Left kidney (tissue), 2 donors: ENCODE measurements around the gene SRR. TPM values are rescaled to one million over a fixed set of nuclear protein-coding genes. Genes with fewer than 3 reads are reported as not detected.

Experiments
- DNase-seq: peaks from one replicate; pipeline ENCODE4 v3.0.0-alpha.2; 2013
- polyA plus RNA-seq: library from polyadenylated mRNA; unstranded; fragments of 120-200 nt; gene quantifications from one replicate; pipeline ENCODE4 v1.2.1, GENCODE V29; 2013; ENCODE audit not compliant: insufficient read length

The SRR gene
- polyA plus RNA-seq, 1 donor: 24.0 TPM

- DNase-seq: no peak
Measured at GRCh38 chr17:2337544-2338314, 34.0 kb downstream of the SRR start.

DNA sequence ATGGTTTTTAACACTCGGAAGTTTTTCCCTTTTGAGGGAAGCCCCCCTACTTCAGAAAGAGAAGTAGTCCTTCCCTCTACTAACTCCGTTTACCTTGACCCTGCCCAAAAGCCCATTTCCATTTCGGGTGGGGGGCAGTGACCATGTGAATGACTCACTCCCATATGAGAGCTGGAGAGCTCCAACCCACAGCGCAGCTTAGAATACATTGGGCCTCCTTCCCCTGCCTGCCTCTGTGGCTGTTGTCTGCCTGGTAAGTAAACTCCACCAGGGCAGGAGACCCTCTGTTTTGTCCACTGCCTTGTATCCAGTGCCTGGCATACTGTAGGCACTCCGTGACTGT, 34.5 kb downstream of the SRR start:
- DNase-seq: no peak

- no peak for DNase-seq
Measured at GRCh38 chr17:2343421-2343820, 39.7 kb downstream of the SRR start.

GRCh38 chr17:2344528-2344927, 40.8 kb downstream of the SRR start:
- no peak for DNase-seq

GRCh38 chr17:2346475-2346874, 42.7 kb downstream of the SRR start:
- DNase-seq: no peak

DNA sequence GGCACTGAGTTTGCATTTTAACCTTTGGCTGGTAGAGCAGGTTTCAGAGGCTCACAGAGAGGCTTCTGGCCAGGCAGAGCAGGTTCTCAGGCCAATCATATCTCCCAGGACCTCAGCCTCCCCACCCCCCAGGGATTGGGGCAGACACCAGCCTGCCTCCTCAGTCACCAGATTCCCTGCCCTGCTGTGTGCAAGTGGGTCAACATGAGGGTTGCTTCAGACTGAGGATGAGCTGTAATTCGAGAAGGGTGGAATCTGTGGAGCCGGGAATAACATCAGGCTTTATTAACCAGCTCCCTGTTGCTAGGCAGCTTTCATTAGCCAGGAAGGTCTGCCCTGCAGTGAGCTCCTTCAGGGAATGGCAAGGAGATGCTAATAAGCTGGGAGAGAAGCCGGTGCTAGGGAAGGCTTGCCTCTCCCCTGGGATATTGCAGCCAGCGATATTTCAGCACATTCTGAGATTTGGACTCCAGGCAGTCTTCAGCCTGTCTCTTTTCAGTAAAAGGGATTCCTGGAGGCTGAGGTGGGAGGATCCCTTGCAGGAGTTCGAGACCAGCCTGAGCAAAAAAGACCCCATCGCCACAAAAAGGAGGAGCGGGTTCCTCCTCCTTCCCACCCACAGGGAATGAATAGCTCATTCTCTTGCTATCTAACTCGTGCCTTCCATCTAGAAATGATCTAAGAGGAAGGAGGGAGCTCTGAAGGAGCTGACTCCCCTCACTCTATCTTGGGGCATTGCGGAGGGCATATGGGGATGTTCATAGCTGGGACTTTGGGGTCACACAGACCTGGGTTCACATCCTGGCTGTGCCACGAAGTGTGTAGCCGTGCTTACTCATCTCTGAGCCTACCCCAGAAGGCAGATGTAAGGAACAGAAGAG, 44.3 kb downstream of the SRR start:
- DNase-seq: peak; percentile 73

- no peak for DNase-seq
Measured at GRCh38 chr17:2351269-2351668, 47.5 kb downstream of the SRR start.

- DNase-seq: no peak
Measured at GRCh38 chr17:2354311-2354710, 50.6 kb downstream of the SRR start.

- DNase-seq: no peak
Measured at GRCh38 chr17:2357237-2357636, 53.5 kb downstream of the SRR start.

DNA sequence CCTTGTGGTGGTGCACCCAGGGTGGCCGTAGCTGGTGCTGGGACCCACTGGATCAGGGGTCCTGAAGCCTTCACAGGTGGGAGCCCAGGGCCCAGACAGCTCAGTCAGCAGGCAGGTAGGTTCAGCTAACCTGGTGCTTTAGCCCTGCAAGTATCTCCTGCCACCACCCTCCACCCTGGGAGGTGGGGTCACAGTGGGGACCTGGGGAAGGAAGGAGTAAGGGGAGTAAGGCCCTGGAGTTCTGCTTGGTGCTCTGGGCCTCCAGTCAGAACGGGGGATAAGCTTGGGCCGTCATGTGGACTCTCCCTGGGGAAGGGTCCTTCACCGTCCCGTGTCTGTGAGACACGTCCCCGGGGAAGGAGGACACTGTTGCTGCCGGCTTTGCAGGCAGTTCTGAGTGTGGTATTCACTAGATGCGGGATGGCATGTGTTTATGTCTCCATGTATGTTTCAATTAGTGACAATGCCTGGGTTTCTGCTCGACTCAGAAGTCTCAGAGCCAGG, 54.2 kb downstream of the SRR start:
- DNase-seq: no peak

GRCh38 chr17:2361010-2361760, 57.4 kb downstream of the SRR start:
- DNase-seq: no peak

- no peak for DNase-seq
Measured at GRCh38 chr17:2362016-2362415, 58.3 kb downstream of the SRR start.

- DNase-seq: no peak
Measured at GRCh38 chr17:2362416-2362815, 58.7 kb downstream of the SRR start.

DNA sequence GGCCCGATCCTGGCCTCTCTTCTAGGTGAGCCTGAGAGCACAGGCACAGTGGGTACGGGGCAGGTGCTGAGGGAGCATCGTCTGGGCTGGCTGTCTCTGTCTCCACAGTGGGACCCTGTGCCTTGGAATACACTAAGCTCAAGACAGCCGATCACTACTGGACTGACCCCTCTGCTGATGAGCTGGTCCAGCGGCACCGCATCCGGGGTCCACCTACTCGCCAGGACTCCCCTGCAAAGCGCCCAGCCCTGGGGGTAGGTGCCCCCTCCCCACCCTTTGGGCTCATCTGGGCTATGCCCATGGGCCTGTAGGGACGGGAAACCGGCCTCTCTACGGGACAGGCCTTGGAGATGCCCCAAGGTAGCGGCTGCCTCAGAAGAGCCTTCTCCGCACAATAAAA, 59.1 kb downstream of the SRR start:
- DNase-seq: no peak

DNA sequence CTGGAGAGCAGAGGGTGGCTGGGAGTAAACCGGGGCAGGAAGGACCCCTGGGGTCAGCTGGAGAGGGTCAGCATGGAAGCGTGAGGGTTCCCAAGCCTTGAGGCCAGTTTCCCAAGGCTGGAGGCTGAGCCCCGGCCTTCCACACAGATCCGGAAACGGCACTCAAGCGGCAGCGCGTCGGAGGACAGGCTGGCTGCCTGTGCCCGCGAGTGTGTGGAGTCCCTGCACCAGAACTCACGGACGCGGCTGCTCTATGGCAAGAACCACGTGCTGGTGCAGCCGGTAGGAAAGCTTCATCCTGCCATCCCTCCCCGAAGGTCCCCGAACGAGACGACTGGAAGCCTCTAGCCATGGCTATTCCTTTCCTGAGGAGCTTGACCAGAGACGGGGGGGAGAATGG, 59.6 kb downstream of the SRR start:
- no peak for DNase-seq

GRCh38 chr17:2363851-2364762, 60.4 kb downstream of the SRR start:
- DNase-seq: no peak

DNA sequence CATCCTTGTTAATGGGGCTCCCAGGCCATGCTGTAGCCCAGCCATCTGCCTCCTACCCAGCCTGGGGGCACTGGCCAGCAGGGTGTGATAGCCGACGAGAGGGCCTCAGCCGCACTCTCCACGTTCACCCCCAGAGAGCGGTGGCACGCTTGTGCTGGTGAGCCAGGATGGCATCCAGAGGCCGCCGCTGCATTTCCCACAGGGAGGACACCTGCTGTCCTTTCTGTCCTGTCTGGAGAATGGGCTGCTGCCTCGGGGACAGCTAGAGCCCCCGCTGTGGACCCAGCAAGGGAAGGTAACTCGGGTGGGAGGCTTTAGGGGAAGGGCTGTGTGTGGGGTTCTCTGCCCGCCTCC, 61.0 kb downstream of the SRR start:
- no peak for DNase-seq

GRCh38 chr17:2365132-2365531, 61.4 kb downstream of the SRR start:
- DNase-seq: no peak

- no peak for DNase-seq
Measured at GRCh38 chr17:2366747-2367494, 63.2 kb downstream of the SRR start.

DNA sequence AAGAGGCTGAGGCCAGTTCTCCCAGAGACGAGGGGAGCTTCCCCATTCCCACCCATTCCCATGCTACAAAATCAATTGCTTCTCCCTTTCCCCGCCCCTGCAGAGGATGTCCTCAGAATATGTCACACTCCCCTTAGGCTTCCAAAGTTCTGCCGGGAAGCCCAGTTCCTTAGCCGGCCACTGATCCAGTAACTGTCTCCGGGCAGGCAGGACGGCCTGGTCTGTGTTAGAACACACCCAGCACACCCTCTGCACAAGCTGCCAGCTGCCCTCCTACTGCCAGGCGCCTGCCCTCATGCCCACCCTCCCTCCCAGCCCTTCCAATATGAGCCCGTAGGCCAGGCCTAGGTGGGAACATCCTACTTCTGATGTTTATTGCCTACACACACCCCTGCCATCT, 64.6 kb downstream of the SRR start:
- DNase-seq: no peak

DNA sequence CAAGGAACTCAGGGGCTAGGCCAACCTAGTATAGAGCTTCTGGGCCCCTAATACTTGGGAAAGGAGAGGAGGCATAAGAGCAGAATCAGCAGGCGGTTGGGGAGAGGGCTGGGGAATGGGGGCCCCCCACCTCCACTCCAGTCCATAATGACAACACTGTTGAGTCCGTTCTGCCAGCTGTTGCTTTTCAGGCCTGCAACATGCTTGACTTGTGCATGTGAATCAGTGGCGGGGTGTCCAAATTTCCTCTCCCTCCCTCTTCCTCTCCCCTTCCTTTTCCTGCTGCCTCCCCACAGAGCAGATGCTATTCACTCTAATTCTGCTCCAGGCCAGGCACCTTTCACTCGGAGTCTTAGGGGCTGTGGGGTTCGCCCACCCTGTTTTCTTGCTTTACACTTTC, 65.3 kb downstream of the SRR start:
- DNase-seq: no peak
